ENCODE results near the gene IFT27.

DNA sequence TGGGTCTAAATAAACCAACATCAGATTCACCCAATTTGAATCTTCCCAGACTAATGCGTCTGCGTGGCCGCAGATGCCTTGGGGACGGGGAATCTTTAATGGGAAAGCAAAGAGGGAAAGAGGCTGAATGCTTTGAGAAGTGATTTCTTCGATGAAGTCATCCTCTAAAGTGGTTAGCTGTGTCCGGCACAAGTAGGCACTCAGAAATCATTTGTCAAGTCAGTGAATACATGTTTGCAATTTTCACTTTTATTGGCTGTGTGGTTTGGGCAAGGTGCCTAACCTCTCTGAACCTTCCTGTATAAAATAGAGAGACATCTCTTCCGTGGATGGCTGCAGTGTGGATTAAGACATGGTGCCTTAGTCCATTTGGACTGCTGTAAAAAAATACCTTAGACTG lies 19.7 kb upstream of the IFT27 start:
- TF ChIP-seq, protein P1, sequence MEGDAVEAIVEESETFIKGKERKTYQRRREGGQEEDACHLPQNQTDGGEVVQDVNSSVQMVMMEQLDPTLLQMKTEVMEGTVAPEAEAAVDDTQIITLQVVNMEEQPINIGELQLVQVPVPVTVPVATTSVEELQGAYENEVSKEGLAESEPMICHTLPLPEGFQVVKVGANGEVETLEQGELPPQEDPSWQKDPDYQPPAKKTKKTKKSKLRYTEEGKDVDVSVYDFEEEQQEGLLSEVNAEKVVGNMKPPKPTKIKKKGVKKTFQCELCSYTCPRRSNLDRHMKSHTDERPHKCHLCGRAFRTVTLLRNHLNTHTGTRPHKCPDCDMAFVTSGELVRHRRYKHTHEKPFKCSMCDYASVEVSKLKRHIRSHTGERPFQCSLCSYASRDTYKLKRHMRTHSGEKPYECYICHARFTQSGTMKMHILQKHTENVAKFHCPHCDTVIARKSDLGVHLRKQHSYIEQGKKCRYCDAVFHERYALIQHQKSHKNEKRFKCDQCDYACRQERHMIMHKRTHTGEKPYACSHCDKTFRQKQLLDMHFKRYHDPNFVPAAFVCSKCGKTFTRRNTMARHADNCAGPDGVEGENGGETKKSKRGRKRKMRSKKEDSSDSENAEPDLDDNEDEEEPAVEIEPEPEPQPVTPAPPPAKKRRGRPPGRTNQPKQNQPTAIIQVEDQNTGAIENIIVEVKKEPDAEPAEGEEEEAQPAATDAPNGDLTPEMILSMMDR (IDR thresholded peaks at IDR 0.05): no peak
- no peak for TF ChIP-seq EP300 (IDR thresholded peaks at IDR 0.05)
- TF ChIP-seq POLR2AphosphoS5 (IDR thresholded peaks at IDR 0.05): no peak
- no peak for TF ChIP-seq POLR2A (IDR thresholded peaks at IDR 0.05)

All from gastroesophageal sphincter (tissue), 3 donors.